ENCODE measurements around the gene MTHFR.

Gene MTHFR

DNA sequence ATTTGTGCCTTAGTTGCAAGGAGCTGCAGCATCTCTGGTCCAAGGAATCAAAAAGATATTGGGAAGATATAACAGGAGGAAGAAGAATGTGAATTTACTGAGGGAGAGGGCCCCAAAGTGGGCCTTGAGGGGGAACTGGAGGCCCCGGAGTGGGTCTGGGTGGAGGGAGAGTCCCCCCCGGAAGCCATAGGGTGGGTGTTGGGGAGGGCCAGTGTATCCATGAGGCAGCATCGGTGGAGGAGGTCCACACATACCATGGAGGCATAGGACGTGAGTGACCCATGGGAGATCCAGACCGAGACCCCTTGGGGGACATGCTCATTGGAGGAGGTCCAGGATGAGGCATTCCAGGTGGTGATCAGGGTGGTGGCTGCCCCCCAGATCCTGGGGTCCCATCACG is 44.5 kb downstream of the MTHFR start:
- TF ChIP-seq, protein P1, sequence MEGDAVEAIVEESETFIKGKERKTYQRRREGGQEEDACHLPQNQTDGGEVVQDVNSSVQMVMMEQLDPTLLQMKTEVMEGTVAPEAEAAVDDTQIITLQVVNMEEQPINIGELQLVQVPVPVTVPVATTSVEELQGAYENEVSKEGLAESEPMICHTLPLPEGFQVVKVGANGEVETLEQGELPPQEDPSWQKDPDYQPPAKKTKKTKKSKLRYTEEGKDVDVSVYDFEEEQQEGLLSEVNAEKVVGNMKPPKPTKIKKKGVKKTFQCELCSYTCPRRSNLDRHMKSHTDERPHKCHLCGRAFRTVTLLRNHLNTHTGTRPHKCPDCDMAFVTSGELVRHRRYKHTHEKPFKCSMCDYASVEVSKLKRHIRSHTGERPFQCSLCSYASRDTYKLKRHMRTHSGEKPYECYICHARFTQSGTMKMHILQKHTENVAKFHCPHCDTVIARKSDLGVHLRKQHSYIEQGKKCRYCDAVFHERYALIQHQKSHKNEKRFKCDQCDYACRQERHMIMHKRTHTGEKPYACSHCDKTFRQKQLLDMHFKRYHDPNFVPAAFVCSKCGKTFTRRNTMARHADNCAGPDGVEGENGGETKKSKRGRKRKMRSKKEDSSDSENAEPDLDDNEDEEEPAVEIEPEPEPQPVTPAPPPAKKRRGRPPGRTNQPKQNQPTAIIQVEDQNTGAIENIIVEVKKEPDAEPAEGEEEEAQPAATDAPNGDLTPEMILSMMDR (IDR thresholded peaks at IDR 0.05; ENCODE audit: low read depth, low read length), result no peak

GRCh38 chr1:11759791-11760190 is 46.0 kb downstream of the MTHFR start:
- no peak overlapping the region for H3K4me3 ChIP-seq (ENCODE audit: low read depth, low read length)
- TF ChIP-seq, protein P1 (IDR thresholded peaks at IDR 0.05; ENCODE audit: low read depth, low read length), result no peak

More for the DNA sequence above, 44.5 kb downstream of the MTHFR start:
- no peak overlapping the region for H3K4me3 ChIP-seq (ENCODE audit: low read depth, low read length)

GRCh38 chr1:11757047-11757446 is 48.7 kb downstream of the MTHFR start:
- no peak overlapping the region for H3K4me3 ChIP-seq (ENCODE audit: low read depth, low read length)
- TF ChIP-seq, protein P1 (IDR thresholded peaks at IDR 0.05; ENCODE audit: low read depth, low read length), result no peak

DNA sequence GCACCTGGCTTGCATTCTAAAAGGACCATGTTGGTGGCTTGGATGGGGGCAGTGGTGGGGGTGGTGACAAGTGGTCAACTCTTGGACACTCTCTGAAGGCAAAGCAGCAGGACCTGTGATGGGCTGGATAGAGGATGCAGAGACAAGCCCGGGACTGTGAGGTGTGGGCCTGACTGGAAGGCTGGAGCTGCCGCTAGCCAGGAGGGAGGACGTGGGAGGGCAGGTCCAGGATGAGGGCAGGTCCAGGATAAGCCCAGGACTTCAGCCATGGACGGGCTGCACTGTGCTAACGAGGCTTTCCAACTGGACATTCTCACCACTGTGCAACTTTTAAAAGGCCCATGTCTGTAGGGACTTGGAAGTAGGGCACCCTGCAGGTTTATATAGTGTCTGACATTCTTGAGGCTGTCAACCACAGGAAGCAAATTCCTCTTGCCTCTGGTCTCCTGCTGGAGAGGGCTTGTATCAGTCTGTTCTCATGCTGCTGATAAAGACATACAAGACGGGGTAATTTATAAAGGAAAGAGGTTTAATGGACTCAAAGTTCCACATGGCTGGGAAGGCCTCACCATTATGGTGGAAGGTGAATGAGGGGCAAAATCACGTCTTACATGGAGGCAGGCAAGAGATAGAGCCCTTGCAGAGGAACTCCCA is 52.1 kb downstream of the MTHFR start:
- H3K4me3 ChIP-seq (ENCODE audit: low read depth, low read length), result no peak overlapping the region

GRCh38 chr1:11752359-11753088 is 53.2 kb downstream of the MTHFR start:
- TF ChIP-seq, protein P1 (IDR thresholded peaks at IDR 0.05; ENCODE audit: low read depth, low read length), result no peak
- no peak overlapping the region for H3K4me3 ChIP-seq (ENCODE audit: low read depth, low read length)

More for the DNA sequence above, 52.1 kb downstream of the MTHFR start:
- TF ChIP-seq, protein P1 (IDR thresholded peaks at IDR 0.05; ENCODE audit: low read depth, low read length), result no peak

DNA sequence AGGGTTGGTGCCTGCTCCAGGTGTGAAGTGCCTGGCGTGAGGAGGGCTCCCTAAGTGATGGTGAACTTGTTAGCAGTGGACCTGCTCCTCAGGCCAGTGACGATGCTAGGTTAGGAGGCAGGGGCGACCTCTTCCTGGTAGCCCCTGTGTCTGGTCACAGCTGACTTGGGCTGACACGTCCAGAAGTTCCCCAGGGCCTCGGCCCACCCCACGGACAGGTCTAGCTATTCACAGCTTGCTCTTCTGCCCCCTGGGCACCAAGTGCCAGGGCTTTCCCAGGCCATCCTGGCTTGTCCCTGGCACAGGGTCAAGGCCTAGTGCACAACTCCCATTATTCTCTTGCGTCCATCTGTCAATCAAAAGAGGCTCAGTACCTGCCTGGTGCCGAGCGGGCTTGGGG is 54.7 kb downstream of the MTHFR start:
- no peak overlapping the region for H3K4me3 ChIP-seq (ENCODE audit: low read depth, low read length)
- TF ChIP-seq, protein P1 (IDR thresholded peaks at IDR 0.05; ENCODE audit: low read depth, low read length), result no peak

- TF ChIP-seq, protein P1 (IDR thresholded peaks at IDR 0.05; ENCODE audit: low read depth, low read length), result no peak
- H3K4me3 ChIP-seq (ENCODE audit: low read depth, low read length), result no peak overlapping the region
Measured at GRCh38 chr1:11749996-11750395, 55.8 kb downstream of the MTHFR start.
